ENCODE results near the gene RAD9A. TPM values are rescaled to one million over a fixed set of nuclear protein-coding genes. Genes with fewer than 3 reads are reported as not detected.
"Not testable (repeated sequence)": the region's sequence is repeated elsewhere in the genome, so short reads cannot be mapped to it uniquely, and the experiment has no call there.

The RAD9A gene
- total RNA-seq, 1 experiment from 2014 or later, result 26.9 TPM

GRCh38 chr11:67400251-67400941 lies 8.6 kb downstream of the RAD9A start:
- Mint-ChIP-seq H3K4me3 (ENCODE audit: low read depth, unreplicated experiment) (peak overlapping the region; percentile 69), H3K27me3 (ENCODE audit: unreplicated experiment) (no peaks in the 10 kb centered on the region), H3K36me3 (ENCODE audit: insufficient read depth, unreplicated experiment) (peaks cover 48% of the 10 kb centered on the region), H3K4me1 (ENCODE audit: low read depth, unreplicated experiment) (no peaks in the 10 kb centered on the region), H3K9me3 (ENCODE audit: low read depth, unreplicated experiment) (no peaks in the 10 kb centered on the region), H3K27ac (ENCODE audit: unreplicated experiment) (no peak overlapping the region)
- intact Hi-C loops (cut with micrococcal nuclease; ENCODE audit: unreplicated experiment), result no loop called here
- TF ChIP-seq CTCF (IDR thresholded peaks at IDR 0.05; ENCODE audit: unreplicated experiment), result no peak
- no peak for DNase-seq
- no TSS peak for BruUV-seq (replicated peaks)
- CTCF ChIA-PET, result interaction anchor here (1.5 to 2.1 kb wide), 4 partner anchors 9 to 68 kb away, joined by 8 to 12 read pairs (median 9); partner anchors contain the start of genes POLD4 and RAD9A

- no peak for TF ChIP-seq CTCF (IDR thresholded peaks at IDR 0.05; ENCODE audit: unreplicated experiment)
- TSS peak; percentile 45 for BruUV-seq (replicated peaks)
- no peak for DNase-seq
- Mint-ChIP-seq H3K27me3 (ENCODE audit: unreplicated experiment) (no peaks in the 10 kb centered on the region), H3K4me3 (ENCODE audit: low read depth, unreplicated experiment) (peak overlapping the region; percentile 69), H3K4me1 (ENCODE audit: low read depth, unreplicated experiment) (no peaks in the 10 kb centered on the region), H3K9me3 (ENCODE audit: low read depth, unreplicated experiment) (no peaks in the 10 kb centered on the region), H3K36me3 (ENCODE audit: insufficient read depth, unreplicated experiment) (peaks cover 45% of the 10 kb centered on the region), H3K27ac (ENCODE audit: unreplicated experiment) (no peak overlapping the region)
- CTCF ChIA-PET, result interaction anchor here (0.6 to 2.1 kb wide), 16 partner anchors 9 to 228 kb away, joined by 3 to 12 read pairs (median 4); partner anchors contain the start of genes AIP, PITPNM1, POLD4 and RAD9A
- intact Hi-C loops (cut with micrococcal nuclease; ENCODE audit: unreplicated experiment), result no loop called here
Observed at GRCh38 chr11:67400942-67401494, 9.2 kb downstream of the RAD9A start.

GRCh38 chr11:67401495-67402191 lies 9.9 kb downstream of the RAD9A start, which contains the start of gene PPP1CA:
Gene PPP1CA (minus strand): TSS chr11:67401858. CDS start chr11:67401782, 76 bp downstream.
- H3K9me3 Mint-ChIP-seq (ENCODE audit: low read depth, unreplicated experiment), result no peaks in the 10 kb centered on the region
- no TSS peak for BruUV-seq (replicated peaks)
- intact Hi-C loops (cut with micrococcal nuclease; ENCODE audit: unreplicated experiment), result no loop called here
- no peak within 1 kb of the TSS for H3K27ac Mint-ChIP-seq (ENCODE audit: unreplicated experiment)
- peaks cover 42% of the 10 kb centered on the region for H3K36me3 Mint-ChIP-seq (ENCODE audit: insufficient read depth, unreplicated experiment)
- TF ChIP-seq CTCF (IDR thresholded peaks at IDR 0.05; ENCODE audit: unreplicated experiment), result peak; percentile 53
- peak; percentile 93 for DNase-seq
- no peaks in the 10 kb centered on the region for H3K27me3 Mint-ChIP-seq (ENCODE audit: unreplicated experiment)
- H3K4me3 Mint-ChIP-seq (ENCODE audit: low read depth, unreplicated experiment), result peak within 1 kb of the TSS; percentile 69
- CTCF ChIA-PET, result interaction anchor here (0.6 to 2.1 kb wide), 16 partner anchors 10 to 227 kb away, joined by 3 to 12 read pairs (median 4); partner anchors contain the start of genes AIP, PITPNM1, POLD4 and RAD9A
- no peaks in the 10 kb centered on the region for H3K4me1 Mint-ChIP-seq (ENCODE audit: low read depth, unreplicated experiment)

GRCh38 chr11:67402192-67402839 lies 10.5 kb downstream of the RAD9A start:
- H3K4me3 Mint-ChIP-seq (ENCODE audit: low read depth, unreplicated experiment); H3K9me3 Mint-ChIP-seq (ENCODE audit: low read depth, unreplicated experiment); H3K27me3 Mint-ChIP-seq (ENCODE audit: unreplicated experiment); H3K4me1 Mint-ChIP-seq (ENCODE audit: low read depth, unreplicated experiment); DNase-seq; H3K27ac Mint-ChIP-seq (ENCODE audit: unreplicated experiment); intact Hi-C loops (cut with micrococcal nuclease; ENCODE audit: unreplicated experiment); BruUV-seq (replicated peaks): not testable (repeated sequence)
- peaks cover 40% of the 10 kb centered on the region for H3K36me3 Mint-ChIP-seq (ENCODE audit: insufficient read depth, unreplicated experiment)
- CTCF ChIA-PET, result interaction anchor here (1.0 to 2.1 kb wide), 12 partner anchors 13 to 227 kb away, joined by 3 to 12 read pairs (median 4); partner anchors contain the start of genes AIP, PITPNM1 and POLD4

- H3K27ac Mint-ChIP-seq (ENCODE audit: unreplicated experiment); CTCF ChIA-PET; H3K4me3 Mint-ChIP-seq (ENCODE audit: low read depth, unreplicated experiment); BruUV-seq (replicated peaks); H3K4me1 Mint-ChIP-seq (ENCODE audit: low read depth, unreplicated experiment); DNase-seq; H3K9me3 Mint-ChIP-seq (ENCODE audit: low read depth, unreplicated experiment); H3K27me3 Mint-ChIP-seq (ENCODE audit: unreplicated experiment); intact Hi-C loops (cut with micrococcal nuclease; ENCODE audit: unreplicated experiment): not testable (repeated sequence)
- peaks cover 33% of the 10 kb centered on the region for H3K36me3 Mint-ChIP-seq (ENCODE audit: insufficient read depth, unreplicated experiment)
Observed at GRCh38 chr11:67403085-67403484, 11.3 kb downstream of the RAD9A start.
